Measurements from ENCODE around the gene LONRF3. TPM values are rescaled to one million over a fixed set of nuclear protein-coding genes. Genes with fewer than 3 reads are reported as not detected.

Gene LONRF3
- polyA plus RNA-seq, 1 donor (not counting 4 experiments of a cell fraction or from before 2014, with no cell fraction given) = not detected

DNA sequence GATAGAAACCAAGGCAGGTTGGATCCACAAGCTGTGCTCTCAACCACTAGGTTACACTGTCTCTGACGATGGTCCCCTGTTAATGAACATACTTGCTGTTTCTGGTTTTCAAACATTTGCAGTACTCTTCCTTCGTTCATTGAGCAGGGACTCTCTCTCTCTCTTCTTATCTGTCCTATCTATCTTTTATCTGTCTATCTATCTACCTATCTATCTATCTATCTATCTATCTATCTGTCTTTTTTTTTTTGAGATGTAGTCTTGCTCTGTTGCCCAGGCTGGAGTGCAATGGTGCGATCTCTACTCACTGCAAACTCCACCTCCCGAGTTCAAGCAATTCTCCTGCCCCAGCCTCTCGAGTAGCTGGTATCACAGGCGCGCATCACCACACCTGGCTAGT, 89.0 kb downstream of the LONRF3 start:
- TF ChIP-seq, protein P1, sequence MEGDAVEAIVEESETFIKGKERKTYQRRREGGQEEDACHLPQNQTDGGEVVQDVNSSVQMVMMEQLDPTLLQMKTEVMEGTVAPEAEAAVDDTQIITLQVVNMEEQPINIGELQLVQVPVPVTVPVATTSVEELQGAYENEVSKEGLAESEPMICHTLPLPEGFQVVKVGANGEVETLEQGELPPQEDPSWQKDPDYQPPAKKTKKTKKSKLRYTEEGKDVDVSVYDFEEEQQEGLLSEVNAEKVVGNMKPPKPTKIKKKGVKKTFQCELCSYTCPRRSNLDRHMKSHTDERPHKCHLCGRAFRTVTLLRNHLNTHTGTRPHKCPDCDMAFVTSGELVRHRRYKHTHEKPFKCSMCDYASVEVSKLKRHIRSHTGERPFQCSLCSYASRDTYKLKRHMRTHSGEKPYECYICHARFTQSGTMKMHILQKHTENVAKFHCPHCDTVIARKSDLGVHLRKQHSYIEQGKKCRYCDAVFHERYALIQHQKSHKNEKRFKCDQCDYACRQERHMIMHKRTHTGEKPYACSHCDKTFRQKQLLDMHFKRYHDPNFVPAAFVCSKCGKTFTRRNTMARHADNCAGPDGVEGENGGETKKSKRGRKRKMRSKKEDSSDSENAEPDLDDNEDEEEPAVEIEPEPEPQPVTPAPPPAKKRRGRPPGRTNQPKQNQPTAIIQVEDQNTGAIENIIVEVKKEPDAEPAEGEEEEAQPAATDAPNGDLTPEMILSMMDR (optimal IDR thresholded peaks at IDR 0.05 in 1 of 3, IDR thresholded peaks at IDR 0.05 in 1 of 3, conservative IDR thresholded peaks at IDR 0.05 in 1 of 3; ENCODE audit: extremely low read depth in 1 of 3, insufficient read depth in 2 of 3, low read length in 3 of 3) = no peak
- TF ChIP-seq EZH2 (IDR thresholded peaks at IDR 0.05; ENCODE audit: low read length) = no peak
- FAIRE-seq = no peak
- dilution Hi-C loops (cut with MboI; ENCODE audit: extremely low pct_ligation_motif_present, low sequenced_read_pairs) = no loop called here

DNA sequence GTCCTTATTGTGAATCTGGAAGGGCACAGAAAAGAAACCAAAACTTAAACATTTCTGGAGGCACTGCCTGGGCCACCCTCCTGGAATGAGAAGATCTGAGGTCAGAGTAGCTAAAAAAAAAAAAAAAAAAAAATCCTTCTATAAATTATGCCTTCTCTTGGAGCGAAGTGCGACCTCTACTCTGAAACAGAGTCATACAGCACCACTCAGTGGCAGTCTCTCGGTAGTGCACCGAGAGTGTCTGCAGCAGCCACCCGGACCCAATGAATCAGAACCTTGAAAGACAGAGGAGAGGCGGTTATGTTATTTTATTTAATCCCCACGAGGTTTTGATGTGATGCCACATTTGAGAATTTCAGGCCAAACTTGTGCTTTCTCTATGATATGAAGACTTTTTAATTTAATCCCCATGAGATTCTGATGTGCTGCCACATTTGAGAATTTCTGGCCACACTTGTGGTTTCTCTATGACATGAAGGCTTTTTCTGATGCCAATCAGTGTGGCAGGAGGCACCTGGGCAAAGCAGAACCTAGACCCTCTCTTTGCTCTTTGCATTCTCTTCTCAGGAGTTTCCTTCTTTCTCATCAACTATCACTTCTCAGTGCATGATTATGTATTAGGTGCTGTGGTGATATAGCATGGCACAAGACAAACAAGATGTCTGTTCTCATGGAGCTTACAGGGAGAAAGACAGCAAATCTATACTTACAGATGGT, 92.8 kb downstream of the LONRF3 start:
- no peak overlapping the region for H3K4me2 ChIP-seq (ENCODE audit: control insufficient read depth, extremely low read depth, insufficient read depth, low read depth, low read length)
- FAIRE-seq = no peak
- H3K27me3 ChIP-seq (ENCODE audit: control insufficient read depth, extremely low read depth, insufficient read depth, low read length) = peaks cover 3% of the 10 kb centered on the region
- no peaks in the 10 kb centered on the region for H3K9me3 ChIP-seq (ENCODE audit: control insufficient read depth, low read depth, low read length)
- no peaks in the 10 kb centered on the region for H4K20me1 ChIP-seq (ENCODE audit: control insufficient read depth, extremely low read depth, insufficient read depth, low read length)
- H3K9me1 ChIP-seq (ENCODE audit: control insufficient read depth, extremely low read depth, insufficient read depth, low read length) = no peaks in the 10 kb centered on the region
- no peaks in the 10 kb centered on the region for H3K4me1 ChIP-seq (ENCODE audit: control insufficient read depth, extremely low read depth, insufficient read depth, low read length)
- no peak overlapping the region for H3K27ac ChIP-seq (ENCODE audit: control insufficient read depth, insufficient read depth, low read length)
- no peak for DNase-seq (ENCODE audit: low read depth, low spot score)
- H3K9ac ChIP-seq (ENCODE audit: control insufficient read depth, extremely low read depth, insufficient read depth, low read length) = no peak overlapping the region
- TF ChIP-seq EZH2 (IDR thresholded peaks at IDR 0.05; ENCODE audit: low read length) = no peak
- TF ChIP-seq, protein P1 (optimal IDR thresholded peaks at IDR 0.05 in 1 of 3, IDR thresholded peaks at IDR 0.05 in 1 of 3, conservative IDR thresholded peaks at IDR 0.05 in 1 of 3; ENCODE audit: extremely low read depth in 1 of 3, insufficient read depth in 2 of 3, low read length in 3 of 3) = peak; percentile 57 to 74 (median 73)
- H2AFZ ChIP-seq (ENCODE audit: control insufficient read depth, low read length) = no peak overlapping the region
- no peak overlapping the region for H3K4me3 ChIP-seq (ENCODE audit: control insufficient read depth in 2 of 3, extremely low read depth in 1 of 3, insufficient read depth in 2 of 3, low read depth in 1 of 3, low read length in 3 of 3)
- no peaks in the 10 kb centered on the region for H3K79me2 ChIP-seq (ENCODE audit: control insufficient read depth, insufficient read depth, low read length)
- no peaks in the 10 kb centered on the region for H3K36me3 ChIP-seq (ENCODE audit: control insufficient read depth in 2 of 2, extremely low read depth in 1 of 2, insufficient read depth in 2 of 2, low read length in 2 of 2)
- dilution Hi-C loops (cut with MboI; ENCODE audit: extremely low pct_ligation_motif_present, low sequenced_read_pairs) = no loop called here

More for the DNA sequence above, 89.0 kb downstream of the LONRF3 start:
- Histone ChIP-seq H2AFZ (ENCODE audit: control insufficient read depth, low read length) (no peak overlapping the region), H3K9ac (ENCODE audit: control insufficient read depth, extremely low read depth, insufficient read depth, low read length) (no peak overlapping the region), H3K36me3 (ENCODE audit: control insufficient read depth in 2 of 2, extremely low read depth in 1 of 2, insufficient read depth in 2 of 2, low read length in 2 of 2) (no peaks in the 10 kb centered on the region), H3K27ac (ENCODE audit: control insufficient read depth, insufficient read depth, low read length) (no peak overlapping the region), H4K20me1 (ENCODE audit: control insufficient read depth, extremely low read depth, insufficient read depth, low read length) (no peaks in the 10 kb centered on the region), H3K27me3 (ENCODE audit: control insufficient read depth, extremely low read depth, insufficient read depth, low read length) (no peaks in the 10 kb centered on the region), H3K4me3 (ENCODE audit: control insufficient read depth in 2 of 3, extremely low read depth in 1 of 3, insufficient read depth in 2 of 3, low read depth in 1 of 3, low read length in 3 of 3) (no peak overlapping the region), H3K9me3 (ENCODE audit: control insufficient read depth, low read depth, low read length) (no peaks in the 10 kb centered on the region), H3K4me2 (ENCODE audit: control insufficient read depth, extremely low read depth, insufficient read depth, low read depth, low read length) (no peak overlapping the region), H3K4me1 (ENCODE audit: control insufficient read depth, extremely low read depth, insufficient read depth, low read length) (no peaks in the 10 kb centered on the region), H3K9me1 (ENCODE audit: control insufficient read depth, extremely low read depth, insufficient read depth, low read length) (no peaks in the 10 kb centered on the region), H3K79me2 (ENCODE audit: control insufficient read depth, insufficient read depth, low read length) (no peaks in the 10 kb centered on the region)
- DNase-seq (ENCODE audit: low read depth, low spot score) = no peak

Other genes with a start within 250 kb of the LONRF3 start
- gene IL13RA1, start 247.0 kb upstream of the LONRF3 start, polyA plus RNA-seq = 17.9 to 27.8 TPM (median 22.8 TPM) in 3 replicates
- not detected in 3 replicates for gene ZCCHC12, start 150.8 kb upstream of the LONRF3 start, polyA plus RNA-seq
- gene CT47C1, start 98.4 kb downstream of the LONRF3 start, polyA plus RNA-seq = not detected in 3 replicates
- gene KIAA1210, start 153.2 kb downstream of the LONRF3 start, polyA plus RNA-seq = not detected in 3 replicates